WI38 (cell line): ENCODE measurements around the gene PHC3.

Source experiments
- H3K4me3 ChIP-seq: 2 replicates; pipeline ENCODE4 v1.5.1; 2011; ENCODE audit warnings: low read depth, mild to moderate bottlenecking, control low read depth, low read length
- CTCF ChIP-seq: IDR thresholded peaks from 2 replicates; pipeline ENCODE4 v1.5.1; 2012; ENCODE audit warnings: low read depth, mild to moderate bottlenecking, control low read depth, low read length

The PHC3 gene

DNA sequence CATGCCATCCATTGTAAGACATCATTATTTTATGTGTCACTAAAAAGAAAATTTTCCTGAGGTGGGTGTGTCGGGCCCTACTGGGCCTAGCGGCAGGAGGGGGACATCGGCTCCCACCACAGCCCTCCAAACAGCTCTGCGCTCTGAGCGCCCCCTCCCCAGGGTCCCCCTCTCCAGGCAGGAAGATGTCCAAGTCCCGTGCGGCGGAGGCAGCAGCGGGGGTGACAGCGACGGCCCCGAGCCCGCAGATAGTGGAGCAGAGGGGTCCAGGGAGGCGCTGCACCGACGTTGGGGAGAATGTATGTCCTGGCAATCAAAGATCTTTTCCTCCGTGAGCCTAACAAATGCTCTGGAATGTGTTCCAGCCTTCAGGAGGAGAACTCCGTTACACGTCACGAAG, 119.5 kb downstream of the PHC3 start:
- no peak for TF ChIP-seq CTCF
- H3K4me3 ChIP-seq, result no peak overlapping the region

- TF ChIP-seq CTCF, result no peak
- H3K4me3 ChIP-seq, result no peak overlapping the region
These were observed 122.1 kb downstream of the PHC3 start for GRCh38 chr3:170059447-170059846.

DNA sequence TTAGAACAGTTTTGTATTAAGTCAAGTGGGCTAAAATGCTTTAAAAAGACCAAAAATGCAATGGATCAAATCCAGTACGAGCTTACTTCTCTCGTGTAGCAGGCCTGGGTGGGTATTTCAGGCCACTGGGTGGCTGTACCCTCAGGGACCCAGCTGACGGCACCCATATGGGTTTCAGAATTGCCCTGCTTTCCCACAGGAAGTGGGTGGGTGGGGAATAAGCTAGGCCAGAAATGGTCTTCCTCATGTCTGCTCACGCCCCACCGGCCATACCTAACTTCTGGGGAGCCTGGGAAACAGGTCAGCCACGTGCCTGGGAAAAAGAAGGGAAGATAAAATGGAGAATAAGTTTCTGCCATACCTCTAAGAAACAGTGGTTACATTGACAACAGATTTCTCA, 123.4 kb downstream of the PHC3 start:
- no peak for TF ChIP-seq CTCF

GRCh38 chr3:170057550-170057949, 124.0 kb downstream of the PHC3 start:
- no peak overlapping the region for H3K4me3 ChIP-seq
- no peak for TF ChIP-seq CTCF

More for the DNA sequence above, 123.4 kb downstream of the PHC3 start:
- no peak overlapping the region for H3K4me3 ChIP-seq

- no peak overlapping the region for H3K4me3 ChIP-seq
- TF ChIP-seq CTCF, result no peak
These were observed 124.7 kb downstream of the PHC3 start for GRCh38 chr3:170056710-170057454.

GRCh38 chr3:170055209-170055608, 126.3 kb downstream of the PHC3 start:
- no peak for TF ChIP-seq CTCF
- H3K4me3 ChIP-seq, result no peak overlapping the region

- H3K4me3 ChIP-seq, result no peak overlapping the region
- no peak for TF ChIP-seq CTCF
These were observed 127.3 kb downstream of the PHC3 start for GRCh38 chr3:170054204-170054603.
